ENCODE data around the gene ROR2. TPM values are rescaled to one million over a fixed set of nuclear protein-coding genes. Genes with fewer than 3 reads are reported as not detected.

The ROR2 gene
- total RNA-seq, 1 experiment from 2014 or later = 0.68 TPM

GRCh38 chr9:91818647-91819403 is 131.2 kb downstream of the ROR2 start:
- Mint-ChIP-seq H3K4me3 (ENCODE audit: unreplicated experiment) (no peak overlapping the region), H3K4me1 (ENCODE audit: low read depth, unreplicated experiment) (no peaks in the 10 kb centered on the region), H3K9me3 (ENCODE audit: unreplicated experiment) (no peaks in the 10 kb centered on the region), H3K27me3 (ENCODE audit: insufficient read depth, unreplicated experiment) (peaks cover 3% of the 10 kb centered on the region), H3K27ac (ENCODE audit: unreplicated experiment) (no peak overlapping the region), H3K36me3 (ENCODE audit: insufficient read depth, unreplicated experiment) (no peaks in the 10 kb centered on the region)
- intact Hi-C loops (cut with micrococcal nuclease; ENCODE audit: unreplicated experiment) = no loop called here
- no peak for DNase-seq
- POLR2A ChIA-PET = no interaction called here
- no TSS peak for BruUV-seq (replicated peaks)
- Histone ChIP-seq H3K9me3 (no peaks in the 10 kb centered on the region), H3K27me3 (replicated peaks; ENCODE audit: control insufficient read depth, insufficient read depth, low read length) (no peaks in the 10 kb centered on the region), H3K4me1 (no peaks in the 10 kb centered on the region), H3K36me3 (ENCODE audit: control insufficient read depth, insufficient read depth, low read length) (no peaks in the 10 kb centered on the region), H3K4me3 (ENCODE audit: low read depth, low read length) (no peak overlapping the region)
- CTCF ChIA-PET = no interaction called here
- no peak for TF ChIP-seq CTCF (IDR thresholded peaks at IDR 0.05; ENCODE audit: insufficient read depth in 1 of 2, low read depth in 1 of 2, low read length in 1 of 2, severe bottlenecking in 1 of 2, unreplicated experiment in 1 of 2)

GRCh38 chr9:91818225-91818585 is 131.8 kb downstream of the ROR2 start:
- H3K36me3 ChIP-seq (ENCODE audit: control insufficient read depth, insufficient read depth, low read length) = no peaks in the 10 kb centered on the region
- no peaks in the 10 kb centered on the region for H3K27me3 ChIP-seq (replicated peaks; ENCODE audit: control insufficient read depth, insufficient read depth, low read length)
- no TSS peak for BruUV-seq (replicated peaks)
- ChIA-PET POLR2A (no interaction called here), CTCF (no interaction called here)
- no peaks in the 10 kb centered on the region for H3K9me3 ChIP-seq
- Mint-ChIP-seq H3K4me3 (ENCODE audit: unreplicated experiment) (no peak overlapping the region), H3K4me1 (ENCODE audit: low read depth, unreplicated experiment) (no peaks in the 10 kb centered on the region), H3K9me3 (ENCODE audit: unreplicated experiment) (no peaks in the 10 kb centered on the region), H3K27me3 (ENCODE audit: insufficient read depth, unreplicated experiment) (peaks cover 3% of the 10 kb centered on the region), H3K36me3 (ENCODE audit: insufficient read depth, unreplicated experiment) (no peaks in the 10 kb centered on the region), H3K27ac (ENCODE audit: unreplicated experiment) (no peak overlapping the region)
- no peaks in the 10 kb centered on the region for H3K4me1 ChIP-seq
- H3K4me3 ChIP-seq (ENCODE audit: low read depth, low read length) = no peak overlapping the region
- intact Hi-C loops (cut with micrococcal nuclease; ENCODE audit: unreplicated experiment) = no loop called here
- TF ChIP-seq CTCF (IDR thresholded peaks at IDR 0.05; ENCODE audit: insufficient read depth in 1 of 2, low read depth in 1 of 2, low read length in 1 of 2, severe bottlenecking in 1 of 2, unreplicated experiment in 1 of 2) = no peak
- DNase-seq = no peak

DNA sequence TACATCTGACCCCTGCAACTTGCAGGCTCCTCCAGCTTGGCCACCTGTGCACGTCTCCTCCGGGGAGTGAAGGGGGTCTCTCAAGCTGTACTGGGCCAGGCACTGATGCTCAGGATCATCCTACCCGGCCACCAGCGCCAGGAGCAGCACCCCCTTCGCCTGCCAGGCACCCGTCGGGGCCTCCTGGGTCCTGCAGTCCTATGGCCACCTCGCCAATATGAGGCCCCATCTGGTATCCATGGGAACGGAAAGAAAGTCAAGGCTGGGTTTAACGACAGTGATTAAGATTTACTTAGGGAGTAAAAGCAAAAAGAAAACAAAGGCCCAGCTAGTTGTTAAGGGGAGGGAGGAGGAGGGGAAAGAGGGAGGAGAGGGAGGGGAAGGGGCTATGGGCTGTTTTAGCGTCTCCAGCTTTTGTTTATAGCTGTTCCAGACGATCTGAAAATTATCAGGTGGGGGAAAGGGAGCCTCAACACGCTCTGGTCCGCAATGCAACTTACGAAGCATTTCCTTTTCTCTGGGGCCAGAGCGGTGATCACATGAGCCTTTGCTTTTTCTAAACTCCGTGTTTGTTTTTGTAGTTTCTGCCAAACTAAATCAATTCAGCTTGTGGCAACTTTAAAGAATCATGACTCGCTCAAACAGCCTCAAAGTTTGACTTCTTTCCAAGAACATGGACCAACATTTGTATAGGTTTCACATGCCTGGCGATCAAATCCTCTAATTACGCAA is 132.4 kb downstream of the ROR2 start:
- no peaks in the 10 kb centered on the region for H3K9me3 Mint-ChIP-seq (ENCODE audit: unreplicated experiment)
- no peaks in the 10 kb centered on the region for H3K9me3 ChIP-seq
- no peaks in the 10 kb centered on the region for H3K36me3 Mint-ChIP-seq (ENCODE audit: insufficient read depth, unreplicated experiment)
- no peaks in the 10 kb centered on the region for H3K36me3 ChIP-seq (ENCODE audit: control insufficient read depth, insufficient read depth, low read length)
- peaks cover 1% of the 10 kb centered on the region for H3K27me3 Mint-ChIP-seq (ENCODE audit: insufficient read depth, unreplicated experiment)
- H3K4me3 Mint-ChIP-seq (ENCODE audit: unreplicated experiment) = no peak overlapping the region
- H3K27ac Mint-ChIP-seq (ENCODE audit: unreplicated experiment) = no peak overlapping the region
- no peaks in the 10 kb centered on the region for H3K4me1 Mint-ChIP-seq (ENCODE audit: low read depth, unreplicated experiment)
- ChIA-PET CTCF (no interaction called here), POLR2A (no interaction called here)
- DNase-seq = no peak
- no peaks in the 10 kb centered on the region for H3K4me1 ChIP-seq
- intact Hi-C loops (cut with micrococcal nuclease; ENCODE audit: unreplicated experiment) = no loop called here
- no peak for TF ChIP-seq CTCF (IDR thresholded peaks at IDR 0.05; ENCODE audit: insufficient read depth in 1 of 2, low read depth in 1 of 2, low read length in 1 of 2, severe bottlenecking in 1 of 2, unreplicated experiment in 1 of 2)
- no peak overlapping the region for H3K4me3 ChIP-seq (ENCODE audit: low read depth, low read length)
- H3K27me3 ChIP-seq (replicated peaks; ENCODE audit: control insufficient read depth, insufficient read depth, low read length) = no peaks in the 10 kb centered on the region
- BruUV-seq (replicated peaks) = no TSS peak
